ENCODE results near the gene STAB1. TPM values are rescaled to one million over a fixed set of nuclear protein-coding genes. Genes with fewer than 3 reads are reported as not detected.

Gene STAB1
- total RNA-seq, 1 donor from 2014 or later, result 6.3 TPM

- TF ChIP-seq, protein P1, sequence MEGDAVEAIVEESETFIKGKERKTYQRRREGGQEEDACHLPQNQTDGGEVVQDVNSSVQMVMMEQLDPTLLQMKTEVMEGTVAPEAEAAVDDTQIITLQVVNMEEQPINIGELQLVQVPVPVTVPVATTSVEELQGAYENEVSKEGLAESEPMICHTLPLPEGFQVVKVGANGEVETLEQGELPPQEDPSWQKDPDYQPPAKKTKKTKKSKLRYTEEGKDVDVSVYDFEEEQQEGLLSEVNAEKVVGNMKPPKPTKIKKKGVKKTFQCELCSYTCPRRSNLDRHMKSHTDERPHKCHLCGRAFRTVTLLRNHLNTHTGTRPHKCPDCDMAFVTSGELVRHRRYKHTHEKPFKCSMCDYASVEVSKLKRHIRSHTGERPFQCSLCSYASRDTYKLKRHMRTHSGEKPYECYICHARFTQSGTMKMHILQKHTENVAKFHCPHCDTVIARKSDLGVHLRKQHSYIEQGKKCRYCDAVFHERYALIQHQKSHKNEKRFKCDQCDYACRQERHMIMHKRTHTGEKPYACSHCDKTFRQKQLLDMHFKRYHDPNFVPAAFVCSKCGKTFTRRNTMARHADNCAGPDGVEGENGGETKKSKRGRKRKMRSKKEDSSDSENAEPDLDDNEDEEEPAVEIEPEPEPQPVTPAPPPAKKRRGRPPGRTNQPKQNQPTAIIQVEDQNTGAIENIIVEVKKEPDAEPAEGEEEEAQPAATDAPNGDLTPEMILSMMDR (IDR thresholded peaks at IDR 0.05; ENCODE audit: partially characterized antibody, unreplicated experiment), result no peak
- Mint-ChIP-seq H3K4me3 (ENCODE audit: unreplicated experiment) (no peak overlapping the region), H3K27ac (ENCODE audit: unreplicated experiment) (no peak overlapping the region), H3K36me3 (ENCODE audit: unreplicated experiment) (no peaks in the 10 kb centered on the region), H3K27me3 (ENCODE audit: unreplicated experiment) (no peaks in the 10 kb centered on the region), H3K4me1 (ENCODE audit: low read depth, unreplicated experiment) (no peaks in the 10 kb centered on the region), H3K9me3 (ENCODE audit: unreplicated experiment) (no peaks in the 10 kb centered on the region)
- DNase-seq, result no peak
Observed at GRCh38 chr3:52557011-52557960, 62.1 kb downstream of the STAB1 start.

- DNase-seq, result no peak
- H3K4me3 Mint-ChIP-seq (ENCODE audit: unreplicated experiment), result no peak overlapping the region
- no peak overlapping the region for H3K27ac Mint-ChIP-seq (ENCODE audit: unreplicated experiment)
- TF ChIP-seq, protein P1 (IDR thresholded peaks at IDR 0.05; ENCODE audit: partially characterized antibody, unreplicated experiment), result no peak
- H3K4me1 Mint-ChIP-seq (ENCODE audit: low read depth, unreplicated experiment), result no peaks in the 10 kb centered on the region
- no peaks in the 10 kb centered on the region for H3K9me3 Mint-ChIP-seq (ENCODE audit: unreplicated experiment)
- no peaks in the 10 kb centered on the region for H3K27me3 Mint-ChIP-seq (ENCODE audit: unreplicated experiment)
- H3K36me3 Mint-ChIP-seq (ENCODE audit: unreplicated experiment), result no peaks in the 10 kb centered on the region
Observed at GRCh38 chr3:52558436-52558835, 63.3 kb downstream of the STAB1 start.

DNA sequence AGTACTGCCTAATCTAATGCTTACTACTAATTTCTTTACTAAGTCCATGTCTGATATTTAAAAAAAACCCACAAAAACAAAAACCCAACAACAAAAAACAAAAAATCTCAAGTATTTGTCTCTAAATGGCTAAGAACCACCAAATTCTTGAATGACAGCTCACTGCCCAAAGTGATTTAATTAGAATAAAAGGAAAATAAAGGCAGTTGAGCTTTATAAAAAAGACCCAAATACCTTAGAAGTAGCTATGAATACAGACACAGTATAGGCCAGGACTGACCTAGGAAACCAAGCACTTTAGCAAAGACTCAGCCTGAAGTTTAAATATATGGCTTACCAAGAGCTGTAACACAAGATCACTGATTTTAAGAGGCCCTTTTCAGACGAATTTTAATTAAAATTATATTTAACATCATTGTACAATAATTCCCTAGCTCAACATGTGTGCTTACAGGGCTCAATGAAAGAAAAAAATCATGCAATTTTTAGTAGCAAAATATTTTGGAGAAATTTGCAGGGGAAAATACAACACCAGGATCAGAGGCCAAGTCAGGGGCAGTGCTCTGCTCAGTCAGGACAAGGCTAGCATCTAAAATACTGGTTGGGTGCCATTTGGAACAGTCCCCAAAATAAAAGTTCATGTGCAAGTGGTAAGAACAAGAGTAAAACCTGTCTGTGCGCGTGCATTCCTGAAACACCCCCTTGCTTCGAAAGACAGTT is 66.0 kb downstream of the STAB1 start:
- H3K4me1 Mint-ChIP-seq (ENCODE audit: low read depth, unreplicated experiment), result no peaks in the 10 kb centered on the region
- H3K27me3 Mint-ChIP-seq (ENCODE audit: unreplicated experiment), result no peaks in the 10 kb centered on the region
- no peak overlapping the region for H3K27ac Mint-ChIP-seq (ENCODE audit: unreplicated experiment)

DNA sequence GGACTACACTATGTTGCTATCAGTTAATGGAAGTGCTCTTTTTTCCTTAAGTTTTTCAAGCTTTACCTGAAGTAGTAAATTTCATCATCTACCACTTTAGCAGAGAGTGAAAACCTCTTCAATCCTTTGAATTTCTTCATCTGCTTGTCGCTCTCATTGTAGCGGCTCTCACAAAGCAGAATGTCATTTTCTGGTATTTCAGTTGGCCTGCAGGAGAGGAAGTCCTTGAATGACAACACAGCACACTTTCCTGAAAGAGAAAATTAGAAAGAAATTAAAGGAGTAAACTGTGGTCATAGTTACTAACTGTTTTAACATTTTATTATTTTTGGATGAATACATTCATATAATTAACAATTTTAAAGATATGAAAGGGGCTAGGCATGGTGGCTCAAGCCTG is 68.8 kb downstream of the STAB1 start:
- Mint-ChIP-seq H3K36me3 (ENCODE audit: unreplicated experiment) (no peaks in the 10 kb centered on the region), H3K4me3 (ENCODE audit: unreplicated experiment) (no peak overlapping the region), H3K27ac (ENCODE audit: unreplicated experiment) (no peak overlapping the region), H3K9me3 (ENCODE audit: unreplicated experiment) (no peaks in the 10 kb centered on the region), H3K4me1 (ENCODE audit: low read depth, unreplicated experiment) (no peaks in the 10 kb centered on the region), H3K27me3 (ENCODE audit: unreplicated experiment) (no peaks in the 10 kb centered on the region)
- no peak for DNase-seq
- TF ChIP-seq, protein P1 (IDR thresholded peaks at IDR 0.05; ENCODE audit: partially characterized antibody, unreplicated experiment), result no peak

More for the DNA sequence above, 66.0 kb downstream of the STAB1 start:
- Mint-ChIP-seq H3K4me3 (ENCODE audit: unreplicated experiment) (no peak overlapping the region), H3K9me3 (ENCODE audit: unreplicated experiment) (no peaks in the 10 kb centered on the region), H3K36me3 (ENCODE audit: unreplicated experiment) (no peaks in the 10 kb centered on the region)
- no peak for DNase-seq
- TF ChIP-seq, protein P1 (IDR thresholded peaks at IDR 0.05; ENCODE audit: partially characterized antibody, unreplicated experiment), result no peak
